A673 (cell line): ENCODE results near the gene FUBP1.

ENCODE experiments used
- EZH2 ChIP-seq: fragments of 200-600 bp; sonication (generic); IDR thresholded peaks from 2 replicates; pipeline ENCODE4 v1.6.1; 2017; ENCODE audit warnings: borderline replicate concordance, low read depth, mild to moderate bottlenecking, mixed read lengths, antibody characterized with exemption, low read length; ENCODE audit not compliant: poor library complexity, severe bottlenecking
- TF ChIP-seq, protein P1 (sequence below): fragments of 300-800, 200-600 bp; sonication (generic); conservative IDR thresholded peaks from 2 replicates; pipeline ENCODE4 v1.5.1; 2017; ENCODE audit warnings: low read depth, mild to moderate bottlenecking, antibody characterized with exemption, low read length, moderate library complexity, mixed read lengths

DNA sequence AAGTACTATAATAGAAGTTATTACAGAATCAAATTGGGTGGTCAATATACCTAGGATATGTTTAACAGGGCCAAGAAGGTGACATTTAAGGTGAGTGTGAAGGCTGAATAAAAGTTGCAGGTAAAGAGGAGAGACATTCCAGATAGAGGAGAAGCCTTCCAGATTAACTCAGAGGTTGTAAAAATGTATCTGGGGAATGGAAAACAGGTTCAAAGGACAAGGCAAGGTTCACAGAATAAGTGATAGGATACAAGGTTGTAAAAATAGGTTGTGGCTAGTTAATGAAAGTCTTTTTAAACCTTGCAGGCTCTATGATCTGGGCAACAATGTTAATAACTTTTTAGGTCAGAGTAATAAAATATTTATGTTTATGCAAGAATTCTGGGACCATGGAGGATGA is 40.2 kb downstream of the FUBP1 start:
- TF ChIP-seq, protein P1, sequence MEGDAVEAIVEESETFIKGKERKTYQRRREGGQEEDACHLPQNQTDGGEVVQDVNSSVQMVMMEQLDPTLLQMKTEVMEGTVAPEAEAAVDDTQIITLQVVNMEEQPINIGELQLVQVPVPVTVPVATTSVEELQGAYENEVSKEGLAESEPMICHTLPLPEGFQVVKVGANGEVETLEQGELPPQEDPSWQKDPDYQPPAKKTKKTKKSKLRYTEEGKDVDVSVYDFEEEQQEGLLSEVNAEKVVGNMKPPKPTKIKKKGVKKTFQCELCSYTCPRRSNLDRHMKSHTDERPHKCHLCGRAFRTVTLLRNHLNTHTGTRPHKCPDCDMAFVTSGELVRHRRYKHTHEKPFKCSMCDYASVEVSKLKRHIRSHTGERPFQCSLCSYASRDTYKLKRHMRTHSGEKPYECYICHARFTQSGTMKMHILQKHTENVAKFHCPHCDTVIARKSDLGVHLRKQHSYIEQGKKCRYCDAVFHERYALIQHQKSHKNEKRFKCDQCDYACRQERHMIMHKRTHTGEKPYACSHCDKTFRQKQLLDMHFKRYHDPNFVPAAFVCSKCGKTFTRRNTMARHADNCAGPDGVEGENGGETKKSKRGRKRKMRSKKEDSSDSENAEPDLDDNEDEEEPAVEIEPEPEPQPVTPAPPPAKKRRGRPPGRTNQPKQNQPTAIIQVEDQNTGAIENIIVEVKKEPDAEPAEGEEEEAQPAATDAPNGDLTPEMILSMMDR: no peak
- no peak for TF ChIP-seq EZH2
